GM21515 (cell line): ENCODE results near the gene EFNA2.

Experiments
- ATAC-seq: cut with Tn5 transposase; IDR thresholded peaks from one replicate; pipeline ENCODE4 v1.9.1; 2021; ENCODE audit not compliant: unreplicated experiment

Gene EFNA2

DNA sequence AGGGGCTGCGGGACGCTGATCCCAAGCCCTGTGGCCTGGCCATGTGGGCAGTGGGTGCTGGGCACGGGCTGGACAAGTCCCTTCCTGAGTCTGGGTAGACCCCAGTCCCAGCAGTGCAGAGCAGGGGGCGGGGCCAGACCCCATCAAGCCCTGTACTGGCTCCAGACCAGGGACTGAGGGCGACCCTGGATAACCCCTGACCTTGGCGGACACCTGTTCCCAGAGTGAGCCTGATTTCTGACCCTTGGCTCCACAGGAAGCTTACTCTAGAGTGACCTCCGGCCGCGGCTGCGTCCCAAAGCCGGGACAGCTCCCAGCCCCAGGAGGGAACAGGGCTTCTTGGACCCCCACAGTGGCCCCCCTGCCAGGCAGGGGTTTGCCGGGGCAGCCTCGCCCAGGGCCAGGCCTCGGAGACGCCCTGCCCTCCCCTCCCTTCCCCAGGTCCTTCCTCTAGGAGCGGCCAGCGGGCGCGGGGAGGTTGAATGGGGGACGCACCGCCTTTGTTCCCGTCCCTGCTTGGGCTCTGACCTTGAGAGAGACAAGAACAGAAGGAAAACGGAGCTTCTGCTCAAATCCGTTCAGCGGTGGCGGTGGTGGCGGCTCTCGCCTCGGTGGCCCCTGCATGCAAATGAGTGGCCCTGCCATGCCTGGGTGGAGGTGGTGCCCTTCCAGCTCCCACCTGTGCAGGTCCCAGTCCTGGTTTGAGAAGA, 2.3 kb upstream of the EFNA2 start:
- no peak for ATAC-seq

DNA sequence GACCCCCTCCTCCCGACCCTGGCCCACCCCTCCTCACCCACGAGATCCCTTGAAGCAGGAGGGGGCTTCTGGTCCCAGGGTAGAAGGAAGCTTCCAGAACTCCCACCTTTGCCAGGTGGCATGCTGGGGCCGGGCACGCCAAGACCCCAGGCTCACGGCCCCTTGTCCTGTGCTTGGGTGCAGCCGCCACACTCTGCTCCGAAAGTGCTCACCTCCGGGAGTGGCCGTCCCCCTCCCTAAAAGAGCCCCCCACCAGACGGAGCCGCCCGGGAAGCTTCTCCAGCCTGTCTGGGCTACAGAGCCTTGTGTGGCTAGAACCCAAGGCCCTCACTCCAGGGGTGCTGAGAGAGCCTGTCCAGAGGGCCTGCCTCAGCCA, 1.8 kb upstream of the EFNA2 start:
- no peak for ATAC-seq

- no peak for ATAC-seq
Measured at GRCh38 chr19:1284293-1284978, 1.2 kb upstream of the EFNA2 start.

- no peak for ATAC-seq
Measured at GRCh38 chr19:1284979-1285736, 515 bp upstream of the EFNA2 start.

DNA sequence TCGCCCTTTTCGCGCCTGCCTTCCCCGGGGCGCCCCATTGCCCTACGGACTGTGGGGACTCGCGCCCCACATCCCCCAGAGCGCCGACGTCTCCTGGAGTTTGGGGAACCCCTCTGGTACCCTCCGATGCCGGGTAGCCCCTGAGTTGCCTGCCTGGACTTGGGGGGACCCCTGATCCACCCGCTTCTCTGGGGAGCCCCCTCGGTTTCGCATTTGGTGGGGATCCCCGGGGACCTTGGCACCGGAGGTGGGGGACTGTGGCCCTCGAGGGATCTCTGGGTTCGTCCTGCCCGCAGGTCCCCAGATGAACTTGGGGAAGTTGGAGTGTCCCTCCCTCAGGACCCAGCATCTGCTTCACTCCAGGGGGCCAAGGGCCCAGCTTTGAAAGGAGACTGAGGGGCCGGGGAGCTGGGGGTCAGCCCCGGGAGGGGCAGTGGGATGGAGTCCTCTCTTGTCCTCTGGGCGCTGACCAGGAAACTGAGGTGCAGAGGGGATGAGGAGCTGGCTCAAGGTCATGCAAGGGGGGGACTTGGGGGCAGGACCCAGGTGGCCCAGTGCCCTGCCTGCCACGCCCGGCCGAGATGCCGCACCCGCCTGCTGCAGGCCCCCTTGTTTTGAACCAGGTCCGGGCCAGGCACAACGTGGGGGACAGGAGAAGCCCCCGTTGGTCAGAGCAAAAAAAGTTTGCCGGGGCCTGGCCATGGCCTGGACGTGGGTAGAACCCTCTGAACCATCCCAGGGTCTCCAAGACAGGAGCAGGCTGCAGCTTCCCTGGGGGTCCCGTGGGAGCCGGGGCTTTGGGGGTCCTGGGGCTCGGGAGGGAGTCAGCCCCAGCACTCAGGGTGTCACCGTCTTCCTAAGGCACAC, 1.0 kb downstream of the EFNA2 start:
- ATAC-seq, result no peak

DNA sequence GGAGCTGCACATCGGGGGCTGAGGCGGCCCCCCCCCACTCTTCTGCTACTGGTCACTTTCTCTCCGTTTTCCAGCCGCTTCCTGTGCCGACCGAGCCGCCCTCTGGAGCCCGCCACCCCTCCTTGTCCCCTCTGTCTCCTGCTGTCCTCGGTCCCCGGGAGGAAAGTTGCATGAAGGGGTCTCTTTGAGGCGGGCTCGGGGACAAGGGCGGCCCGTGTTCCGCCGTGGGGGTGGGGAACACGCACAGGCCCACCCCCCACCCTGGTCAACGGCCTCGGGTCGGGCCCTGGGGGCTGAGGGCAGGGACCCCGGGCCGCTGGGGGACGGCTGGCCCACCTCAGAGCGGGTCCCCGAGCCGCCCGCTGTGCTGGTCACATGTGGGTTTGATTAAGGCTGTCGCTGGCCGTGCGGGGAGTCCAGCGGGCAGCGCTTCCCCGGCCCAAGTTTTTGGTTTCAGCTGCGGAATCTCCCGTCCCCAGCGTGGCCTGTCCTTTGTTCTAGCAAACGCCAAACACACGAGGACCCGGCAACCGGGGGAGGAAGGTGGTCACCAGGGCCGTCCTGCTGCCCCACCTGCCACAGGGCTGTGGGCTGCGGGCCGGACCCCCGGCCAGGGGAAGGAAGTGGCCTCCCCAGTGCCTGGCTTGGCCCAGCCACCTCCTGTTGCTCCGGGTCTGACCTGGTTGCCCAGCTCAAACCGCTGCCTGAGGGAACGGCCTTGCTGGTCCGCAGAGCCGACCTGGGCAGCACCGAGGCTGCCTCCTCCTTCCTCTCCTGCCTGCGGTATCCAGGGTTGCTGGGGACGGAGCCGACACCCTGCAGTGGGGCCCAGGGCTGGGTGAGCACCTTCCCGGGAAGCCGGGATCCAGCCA, 1.9 kb downstream of the EFNA2 start:
- ATAC-seq, result no peak

GRCh38 chr19:1288226-1288612, 2.5 kb downstream of the EFNA2 start:
- ATAC-seq, result no peak

DNA sequence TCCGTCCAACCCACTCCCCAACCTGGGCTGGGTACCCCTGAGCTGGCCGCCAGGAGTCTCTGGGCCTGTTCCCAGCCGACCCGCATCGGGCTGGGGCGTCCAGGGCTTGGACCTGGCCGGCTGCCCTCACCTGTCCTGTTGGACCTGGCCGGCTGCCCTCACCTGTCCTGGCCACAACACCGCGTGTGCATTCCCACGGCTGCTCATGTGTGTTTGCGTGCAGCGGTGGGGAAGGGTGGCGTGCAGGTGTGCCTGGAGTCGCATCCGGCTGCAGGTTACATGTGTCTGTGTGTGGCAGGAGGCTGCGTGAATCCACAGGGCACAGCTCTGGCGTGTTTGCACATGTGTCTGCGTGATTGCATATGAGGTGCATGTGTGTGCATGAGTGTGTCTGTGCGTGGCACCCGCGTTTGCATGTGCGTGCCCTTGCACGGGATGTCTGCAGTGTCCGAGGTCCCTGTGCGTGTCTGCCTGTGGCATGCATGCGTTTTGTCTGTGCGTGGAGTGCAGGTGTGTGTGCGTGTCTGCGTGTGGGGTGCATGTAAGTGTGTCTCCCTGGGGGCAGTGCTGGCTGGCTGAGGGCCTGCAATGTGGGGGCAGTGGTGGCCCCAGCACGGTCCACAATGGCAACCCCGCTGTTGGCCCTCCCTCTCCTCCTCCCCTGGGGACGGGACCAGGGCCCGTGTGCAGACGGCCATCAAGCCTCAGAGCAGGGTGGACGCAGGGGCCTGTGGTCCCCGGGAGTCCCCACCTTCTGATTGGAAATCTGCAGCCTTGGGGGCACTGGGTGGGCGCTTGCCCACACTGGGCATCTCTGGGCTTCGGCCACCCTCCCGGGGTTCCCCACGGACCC, 3.4 kb downstream of the EFNA2 start:
- ATAC-seq, result no peak

DNA sequence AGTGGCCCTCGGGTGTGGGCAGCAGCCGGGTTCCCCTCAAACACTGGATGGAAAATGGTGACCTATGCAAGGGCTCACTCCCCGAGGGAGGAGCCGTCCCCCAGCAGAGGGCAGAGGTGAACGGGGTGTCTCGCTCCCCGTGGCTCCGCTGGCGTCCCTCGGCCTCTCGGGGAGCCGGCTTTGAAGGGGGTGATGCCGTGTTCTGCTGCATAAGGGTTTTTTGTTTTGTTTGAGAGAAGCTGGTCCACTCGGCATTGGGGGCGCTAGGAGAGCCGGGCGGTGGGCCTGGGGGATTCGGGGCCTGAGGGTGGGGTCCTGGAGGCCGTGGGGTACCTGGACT, 4.0 kb downstream of the EFNA2 start:
- no peak for ATAC-seq

DNA sequence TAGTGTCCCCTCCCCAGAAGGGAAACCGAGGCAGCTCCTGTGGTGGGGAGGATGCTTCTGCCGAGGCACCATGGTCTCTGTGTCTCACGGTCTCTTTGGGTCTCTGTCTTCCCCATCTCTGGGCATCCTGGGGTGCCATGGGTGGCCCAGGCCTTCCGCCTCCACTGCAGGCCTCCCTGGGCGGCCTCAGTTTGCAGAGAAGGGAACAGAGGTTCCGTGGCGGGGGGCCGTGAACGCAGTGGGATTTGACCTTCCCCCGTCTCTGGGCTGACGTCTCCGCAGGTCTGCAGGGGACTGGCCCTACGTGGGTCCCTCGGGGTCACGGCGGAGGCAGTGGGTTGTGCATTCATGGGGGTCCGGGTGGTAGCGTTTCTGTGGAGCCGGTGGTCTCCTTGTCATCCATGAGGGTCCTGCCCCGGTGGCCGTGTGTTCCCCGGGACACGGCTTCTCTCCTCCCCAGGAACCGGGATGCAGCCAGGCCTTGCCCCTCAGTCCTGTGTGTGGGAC, 4.6 kb downstream of the EFNA2 start:
- ATAC-seq, result no peak

- ATAC-seq, result no peak
Measured at GRCh38 chr19:1290703-1291651, 5.3 kb downstream of the EFNA2 start.

GRCh38 chr19:1291761-1292418, 6.2 kb downstream of the EFNA2 start:
- no peak for ATAC-seq

DNA sequence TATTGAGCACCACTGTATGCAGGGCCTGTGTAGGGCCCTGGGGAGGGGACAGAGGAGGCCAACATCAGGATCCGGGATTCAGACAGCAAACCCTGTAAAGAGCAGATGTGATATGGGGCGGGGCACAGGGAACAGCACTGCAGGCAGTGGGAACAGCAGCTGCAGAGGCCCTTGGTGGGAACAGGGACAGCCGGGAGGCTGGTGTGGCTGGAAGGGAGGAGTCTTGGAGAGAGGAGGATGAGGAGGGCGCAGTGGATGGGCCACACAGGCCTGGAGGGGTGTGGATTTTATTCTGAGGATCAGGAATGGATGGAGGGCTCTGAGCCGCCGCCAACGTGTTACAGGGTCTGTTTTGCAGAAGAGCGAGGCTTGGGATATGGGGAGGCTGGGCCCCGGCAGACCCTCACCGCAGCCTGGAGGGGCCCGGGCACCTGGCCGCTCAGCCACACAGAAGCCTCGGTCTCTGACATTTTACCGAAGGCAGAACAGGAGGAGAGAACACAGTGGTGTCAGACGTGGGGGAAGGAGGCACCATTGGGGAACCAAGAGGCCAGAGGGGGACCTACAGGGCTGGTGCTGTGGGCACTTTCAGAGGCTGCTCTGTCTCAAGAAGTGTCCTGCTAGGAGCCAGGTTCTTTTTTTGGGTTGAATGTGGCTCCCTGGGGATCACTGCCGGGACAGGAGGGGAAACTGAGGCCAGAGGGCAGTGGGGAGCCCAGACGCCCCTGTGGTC, 6.9 kb downstream of the EFNA2 start:
- no peak for ATAC-seq

DNA sequence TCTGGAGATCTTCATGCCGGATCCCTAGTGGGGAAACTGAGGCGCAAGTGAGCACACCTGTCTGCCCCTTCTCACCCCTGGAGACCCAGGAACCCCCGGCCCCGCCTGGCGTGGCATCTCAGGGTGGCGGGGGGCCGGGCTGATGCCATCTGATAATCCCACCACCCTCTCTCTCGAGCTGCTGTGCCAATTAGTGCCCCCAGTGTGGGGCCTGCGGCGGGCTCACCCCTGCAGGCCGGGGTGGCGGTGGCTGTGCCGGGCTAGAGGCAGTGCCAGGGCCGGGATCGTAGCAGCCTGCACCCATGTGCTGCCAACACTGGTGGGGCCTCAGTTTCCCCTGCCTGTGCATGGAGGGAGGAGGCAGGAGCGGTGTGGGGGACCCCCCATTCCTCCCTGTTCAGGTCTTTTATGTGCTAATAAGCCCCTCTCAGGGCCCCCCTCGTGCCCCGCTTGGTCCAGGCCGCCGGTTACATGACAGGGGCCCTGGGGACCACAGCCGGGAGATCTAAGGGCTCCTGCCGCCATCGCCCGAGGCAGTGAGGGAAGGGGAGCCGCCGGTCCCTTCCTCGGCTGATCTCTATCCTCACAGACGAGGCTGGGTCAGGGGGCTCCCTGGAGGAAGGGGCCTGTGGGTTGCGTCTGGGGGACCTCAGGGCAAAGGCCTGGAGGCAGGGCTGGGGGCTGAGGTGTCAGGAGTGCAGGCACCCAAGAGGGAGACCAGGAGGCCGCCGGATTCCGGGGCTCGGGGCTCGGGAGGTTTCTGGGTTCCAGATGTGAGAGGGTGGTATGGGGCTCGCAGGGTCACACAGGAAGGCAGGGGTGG, 8.3 kb downstream of the EFNA2 start:
- no peak for ATAC-seq

DNA sequence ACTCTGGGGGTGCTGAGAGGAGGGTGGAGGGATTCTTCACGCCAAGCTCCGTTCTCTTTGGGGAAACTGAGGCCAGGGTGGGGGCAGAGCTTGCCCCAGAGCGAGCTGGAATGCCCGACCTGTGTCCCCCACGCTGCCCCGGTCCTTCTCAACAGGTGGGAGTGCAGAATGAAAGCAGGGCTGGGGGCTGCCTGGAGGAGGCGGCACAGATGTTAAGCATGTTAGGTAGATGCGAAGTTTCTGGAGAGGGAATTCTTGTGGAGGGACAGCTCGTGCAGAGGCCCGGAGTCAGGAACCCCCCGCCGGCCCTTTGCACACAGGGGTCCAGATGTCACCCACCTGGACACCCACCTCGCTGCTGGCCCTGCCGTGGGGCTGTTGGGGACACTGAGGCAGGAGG, 9.0 kb downstream of the EFNA2 start:
- no peak for ATAC-seq
